Measurements from ENCODE around the gene CIDEB.

DNA sequence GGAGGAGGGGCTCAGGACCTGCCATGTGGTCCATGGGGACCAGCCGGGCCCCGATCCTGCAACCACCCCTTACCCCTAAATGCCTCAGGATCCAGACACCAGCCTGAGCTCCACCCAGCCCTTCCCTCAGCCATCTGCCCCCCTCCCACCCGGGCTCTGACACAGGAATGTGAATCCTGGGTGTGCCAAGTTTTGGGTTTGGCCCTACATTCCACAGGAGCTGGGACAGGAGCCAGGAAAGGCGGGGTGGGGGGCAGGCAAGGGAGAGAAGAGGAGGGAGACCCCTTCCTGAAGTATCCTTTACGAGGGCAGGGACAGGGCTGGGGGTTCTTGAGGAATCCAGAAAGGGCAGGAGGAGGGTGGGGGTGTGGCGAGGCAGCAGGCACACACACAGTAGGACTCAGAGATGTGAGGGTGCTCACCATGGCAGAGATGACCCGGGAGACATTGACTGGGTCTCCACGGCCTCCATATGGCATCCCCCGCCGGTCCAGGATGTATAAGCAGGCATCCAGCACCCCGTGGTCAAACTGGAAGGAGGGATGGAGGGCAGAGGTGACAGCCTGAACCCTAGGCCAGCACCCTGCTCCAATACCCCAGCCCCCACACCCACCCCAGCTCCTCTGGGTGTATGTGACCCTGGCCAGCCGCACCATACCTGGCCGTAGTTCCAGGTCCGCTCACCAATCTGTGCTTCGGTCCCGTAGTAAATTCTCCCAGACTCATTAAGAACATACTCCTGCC, 48.3 kb downstream of the CIDEB start:
- TF ChIP-seq POLR2AphosphoS5 (IDR thresholded peaks at IDR 0.05; ENCODE audit: low read depth, low read length), result no peak
- TF ChIP-seq, protein P1, sequence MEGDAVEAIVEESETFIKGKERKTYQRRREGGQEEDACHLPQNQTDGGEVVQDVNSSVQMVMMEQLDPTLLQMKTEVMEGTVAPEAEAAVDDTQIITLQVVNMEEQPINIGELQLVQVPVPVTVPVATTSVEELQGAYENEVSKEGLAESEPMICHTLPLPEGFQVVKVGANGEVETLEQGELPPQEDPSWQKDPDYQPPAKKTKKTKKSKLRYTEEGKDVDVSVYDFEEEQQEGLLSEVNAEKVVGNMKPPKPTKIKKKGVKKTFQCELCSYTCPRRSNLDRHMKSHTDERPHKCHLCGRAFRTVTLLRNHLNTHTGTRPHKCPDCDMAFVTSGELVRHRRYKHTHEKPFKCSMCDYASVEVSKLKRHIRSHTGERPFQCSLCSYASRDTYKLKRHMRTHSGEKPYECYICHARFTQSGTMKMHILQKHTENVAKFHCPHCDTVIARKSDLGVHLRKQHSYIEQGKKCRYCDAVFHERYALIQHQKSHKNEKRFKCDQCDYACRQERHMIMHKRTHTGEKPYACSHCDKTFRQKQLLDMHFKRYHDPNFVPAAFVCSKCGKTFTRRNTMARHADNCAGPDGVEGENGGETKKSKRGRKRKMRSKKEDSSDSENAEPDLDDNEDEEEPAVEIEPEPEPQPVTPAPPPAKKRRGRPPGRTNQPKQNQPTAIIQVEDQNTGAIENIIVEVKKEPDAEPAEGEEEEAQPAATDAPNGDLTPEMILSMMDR (IDR thresholded peaks at IDR 0.05; ENCODE audit: control extremely low read depth in 1 of 3, insufficient read depth in 1 of 3, low read depth in 1 of 3, low read length in 3 of 3), result no peak
